Measurements from ENCODE around the gene SPSB1.

DNA sequence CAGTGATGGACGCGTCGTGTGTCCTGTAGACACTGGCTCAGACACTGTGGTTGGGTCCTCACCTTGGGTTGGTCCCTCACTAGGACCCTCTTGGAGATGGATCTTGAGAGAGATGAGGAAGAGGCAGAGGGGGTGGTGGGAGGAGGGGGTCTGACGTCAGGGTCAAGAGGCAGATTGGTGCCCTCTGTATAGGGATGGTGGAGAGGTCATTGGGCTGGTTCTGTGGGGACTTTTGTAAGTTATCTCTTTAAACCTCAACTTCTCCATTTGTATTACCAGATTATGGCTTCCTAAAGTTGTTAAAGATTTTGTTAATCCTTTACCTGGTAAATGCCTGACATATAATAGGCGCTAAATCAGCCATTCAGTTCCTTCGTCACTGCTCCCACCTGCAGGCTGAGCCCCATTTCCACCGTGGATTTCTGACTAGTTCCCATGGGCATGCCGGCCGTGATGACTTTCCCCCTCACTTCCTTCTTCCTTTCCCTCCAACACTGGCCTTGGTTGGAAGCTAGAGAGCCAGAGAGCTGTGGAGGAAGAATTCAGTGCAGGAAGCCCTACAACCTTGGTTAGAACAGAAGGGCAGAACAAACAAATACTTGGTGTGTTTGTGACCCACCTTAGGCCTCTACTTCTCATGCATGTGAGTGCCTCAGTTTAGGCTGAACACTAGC lies 49.5 kb upstream of the SPSB1 start:
- TF ChIP-seq HMGA2 (CRISPR knock-in tag; IDR thresholded peaks at IDR 0.05) (no peak), ZNF263 (CRISPR knock-in tag; IDR thresholded peaks at IDR 0.05; ENCODE audit: low read depth) (no peak), MXD4 (CRISPR knock-in tag; IDR thresholded peaks at IDR 0.05; ENCODE audit: borderline replicate concordance) (no peak), FOXP4 (CRISPR knock-in tag; IDR thresholded peaks at IDR 0.05) (no peak), E2F4 (CRISPR knock-in tag; IDR thresholded peaks at IDR 0.05; ENCODE audit: borderline replicate concordance, low read depth) (no peak), MAX (CRISPR knock-in tag; IDR thresholded peaks at IDR 0.05) (no peak), NR3C1 (CRISPR knock-in tag; conservative IDR thresholded peaks at IDR 0.05; ENCODE audit: low read depth) (no peak), ZNF423 (CRISPR knock-in tag; IDR thresholded peaks at IDR 0.05) (no peak)
- TF ChIP-seq, protein P1, sequence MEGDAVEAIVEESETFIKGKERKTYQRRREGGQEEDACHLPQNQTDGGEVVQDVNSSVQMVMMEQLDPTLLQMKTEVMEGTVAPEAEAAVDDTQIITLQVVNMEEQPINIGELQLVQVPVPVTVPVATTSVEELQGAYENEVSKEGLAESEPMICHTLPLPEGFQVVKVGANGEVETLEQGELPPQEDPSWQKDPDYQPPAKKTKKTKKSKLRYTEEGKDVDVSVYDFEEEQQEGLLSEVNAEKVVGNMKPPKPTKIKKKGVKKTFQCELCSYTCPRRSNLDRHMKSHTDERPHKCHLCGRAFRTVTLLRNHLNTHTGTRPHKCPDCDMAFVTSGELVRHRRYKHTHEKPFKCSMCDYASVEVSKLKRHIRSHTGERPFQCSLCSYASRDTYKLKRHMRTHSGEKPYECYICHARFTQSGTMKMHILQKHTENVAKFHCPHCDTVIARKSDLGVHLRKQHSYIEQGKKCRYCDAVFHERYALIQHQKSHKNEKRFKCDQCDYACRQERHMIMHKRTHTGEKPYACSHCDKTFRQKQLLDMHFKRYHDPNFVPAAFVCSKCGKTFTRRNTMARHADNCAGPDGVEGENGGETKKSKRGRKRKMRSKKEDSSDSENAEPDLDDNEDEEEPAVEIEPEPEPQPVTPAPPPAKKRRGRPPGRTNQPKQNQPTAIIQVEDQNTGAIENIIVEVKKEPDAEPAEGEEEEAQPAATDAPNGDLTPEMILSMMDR (IDR thresholded peaks at IDR 0.05), result no peak
